NT2/D1 (cell line): ENCODE measurements around the gene IFNL1.

ENCODE experiments used
- SUZ12 ChIP-seq: IDR thresholded peaks from 2 replicates; pipeline ENCODE4 v1.6.1; 2011; ENCODE audit not compliant: insufficient read length, insufficient read depth; ENCODE audit errors: extremely low read depth
- YY1 ChIP-seq: IDR thresholded peaks from 2 replicates; pipeline ENCODE4 v1.6.1; 2011; ENCODE audit not compliant: insufficient read length, insufficient read depth
- ZNF274 ChIP-seq: IDR thresholded peaks from 2 replicates; pipeline ENCODE4 v1.6.1; 2011; ENCODE audit warnings: mild to moderate bottlenecking, low read depth, low read length

GRCh38 chr19:39317476-39317875 lies 21.3 kb downstream of the IFNL1 start:
- TF ChIP-seq YY1 (no peak), ZNF274 (no peak), SUZ12 (no peak)
